ENCODE data around the gene PSMC3. TPM values are rescaled to one million over a fixed set of nuclear protein-coding genes. Genes with fewer than 3 reads are reported as not detected.
A peak's percentile ranks its signal among the peaks of the same experiment; 100 is the strongest.

Gene PSMC3
- total and polyA plus RNA-seq, 9 of the 15 experiments (the other 6 are each of a cell fraction or from before 2014, with no cell fraction given): 44.3 to 324 (median 240) TPM

DNA sequence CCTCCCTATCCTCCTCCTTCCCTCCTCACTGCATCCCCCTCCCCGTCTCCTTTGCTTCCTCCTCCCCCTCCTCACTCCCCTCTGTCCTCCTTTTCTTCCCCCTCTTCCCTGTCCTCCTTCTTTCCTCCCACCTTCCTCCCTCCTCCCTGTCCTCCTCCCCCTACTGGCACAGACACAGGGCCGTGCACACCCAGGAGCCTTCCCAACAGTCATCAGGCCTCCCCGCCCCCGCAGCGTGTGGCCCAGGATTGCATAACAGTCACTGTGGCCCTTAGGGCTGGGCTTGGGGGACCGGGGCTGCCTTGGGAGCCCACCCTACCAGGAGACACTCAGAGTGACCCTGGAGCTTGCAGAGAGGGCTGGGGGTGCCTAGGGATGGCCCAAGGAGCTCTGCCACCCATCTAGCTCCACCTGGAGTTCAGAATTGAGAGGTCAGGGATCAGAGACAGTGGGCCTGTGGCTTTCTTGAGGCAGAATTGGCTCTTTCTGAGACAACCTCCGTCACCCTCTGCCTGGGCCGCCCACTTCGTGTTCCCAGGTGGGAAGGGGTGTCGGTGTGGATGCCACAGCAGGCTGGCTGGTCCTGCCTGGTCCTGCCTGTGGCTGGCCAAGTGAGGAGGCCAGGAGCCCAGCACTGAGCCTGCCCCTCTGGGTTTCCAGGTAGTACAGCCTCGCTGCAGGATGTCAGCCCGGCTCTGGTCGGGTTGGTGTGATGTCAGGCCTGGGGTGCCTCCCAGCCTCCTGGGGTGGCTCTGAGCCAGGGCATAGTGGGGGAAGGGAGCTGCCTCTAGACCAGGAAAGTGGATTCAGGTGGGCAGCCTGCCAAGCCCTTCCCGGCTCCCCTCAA, 49.5 kb downstream of the PSMC3 start (continued):
- TF ChIP-seq MED1 (CRISPR knock-in tag; IDR thresholded peaks at IDR 0.05; ENCODE audit: borderline replicate concordance) (no peak), NCOA4 (IDR thresholded peaks at IDR 0.05; ENCODE audit: partially characterized antibody) (no peak), ZNF589 (CRISPR knock-in tag; IDR thresholded peaks at IDR 0.05; ENCODE audit: low read depth) (no peak), E2F5 (CRISPR knock-in tag; IDR thresholded peaks at IDR 0.05) (no peak), EZH2 (IDR thresholded peaks at IDR 0.05; ENCODE audit: borderline replicate concordance, low read depth, low read length) (no peak), TAF9B (IDR thresholded peaks at IDR 0.05; ENCODE audit: partially characterized antibody) (no peak), ZNF431 (CRISPR knock-in tag; IDR thresholded peaks at IDR 0.05) (no peak), CBX2 (IDR thresholded peaks at IDR 0.05; ENCODE audit: insufficient read depth, low read length, poor library complexity, severe bottlenecking) (no peak), CCAR2 (IDR thresholded peaks at IDR 0.05; ENCODE audit: low read depth, low read length) (no peak), PCBP2 (IDR thresholded peaks at IDR 0.05; ENCODE audit: low read depth, low read length, poor library complexity, severe bottlenecking) (no peak), CBX1 (IDR thresholded peaks at IDR 0.05; ENCODE audit: low read depth) (no peak), IRF9 (tag; IDR thresholded peaks at IDR 0.05) (peak; percentile 65), TSC22D4 (tag; IDR thresholded peaks at IDR 0.05) (no peak), NFXL1 (CRISPR knock-in tag; IDR thresholded peaks at IDR 0.05) (no peak), TCFL5 (CRISPR knock-in tag; conservative IDR thresholded peaks at IDR 0.05) (no peak), NR2C1 (IDR thresholded peaks at IDR 0.05) (peak; percentile 56; the same call in 1 of the 2 replicates), NR2C1 (tag; IDR thresholded peaks at IDR 0.05) (no peak; the same call in 1 of the 2 replicates)
- TF ChIP-seq, protein P1, sequence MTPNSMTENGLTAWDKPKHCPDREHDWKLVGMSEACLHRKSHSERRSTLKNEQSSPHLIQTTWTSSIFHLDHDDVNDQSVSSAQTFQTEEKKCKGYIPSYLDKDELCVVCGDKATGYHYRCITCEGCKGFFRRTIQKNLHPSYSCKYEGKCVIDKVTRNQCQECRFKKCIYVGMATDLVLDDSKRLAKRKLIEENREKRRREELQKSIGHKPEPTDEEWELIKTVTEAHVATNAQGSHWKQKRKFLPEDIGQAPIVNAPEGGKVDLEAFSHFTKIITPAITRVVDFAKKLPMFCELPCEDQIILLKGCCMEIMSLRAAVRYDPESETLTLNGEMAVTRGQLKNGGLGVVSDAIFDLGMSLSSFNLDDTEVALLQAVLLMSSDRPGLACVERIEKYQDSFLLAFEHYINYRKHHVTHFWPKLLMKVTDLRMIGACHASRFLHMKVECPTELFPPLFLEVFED (CRISPR knock-in tag; conservative IDR thresholded peaks at IDR 0.05): no peak
